Measurements from ENCODE around the gene SYMPK.

DNA sequence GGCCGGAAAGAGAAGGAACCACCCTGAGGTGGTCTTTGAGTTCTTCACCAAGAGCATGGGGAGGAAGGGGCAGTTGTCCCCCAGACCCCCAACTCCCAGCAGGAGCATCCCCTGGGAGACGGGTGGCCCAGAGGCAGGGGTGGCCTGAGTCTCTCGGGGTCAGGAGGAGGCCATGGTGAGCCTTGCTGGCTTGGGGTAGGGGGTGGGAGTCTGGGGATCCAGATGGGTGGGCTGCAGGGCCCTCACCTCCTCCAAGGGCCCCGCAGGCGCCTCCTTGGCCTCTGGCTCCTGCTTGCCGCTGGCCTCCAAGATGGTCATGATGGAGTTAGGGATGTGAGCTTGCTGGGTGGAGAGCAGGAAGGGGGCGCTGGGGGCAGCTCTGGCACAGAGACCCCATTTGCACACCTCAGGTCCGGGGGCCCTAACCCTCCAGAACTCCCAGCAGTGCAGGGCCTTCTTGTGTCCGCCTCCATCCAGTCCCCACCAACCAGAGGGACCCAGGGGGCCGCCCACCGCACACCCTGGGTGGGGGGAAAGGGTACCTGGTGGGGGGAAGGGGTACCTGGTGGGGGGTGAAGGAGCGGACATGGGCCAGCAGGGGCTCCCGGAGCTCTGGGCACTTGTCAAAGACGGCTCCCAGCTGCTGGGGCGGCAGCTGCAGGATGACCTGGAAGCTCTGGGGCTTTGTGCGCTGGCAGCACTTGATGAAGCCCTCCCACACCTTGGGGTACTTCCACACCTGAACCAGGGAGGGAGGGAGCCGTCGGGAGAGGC, 46.5 kb downstream of the SYMPK start:
- TF ChIP-seq ZNF2 (tag by site-specific recombination; IDR thresholded peaks at IDR 0.05) (no peak), TCF7L2 (IDR thresholded peaks at IDR 0.05; ENCODE audit: borderline replicate concordance, low read depth, low read length) (no peak), ZNF621 (tag by site-specific recombination; IDR thresholded peaks at IDR 0.05) (no peak), YY1 (tag by site-specific recombination; IDR thresholded peaks at IDR 0.05) (no peak), ZNF335 (tag by site-specific recombination; conservative IDR thresholded peaks at IDR 0.05) (no peak), OSR2 (tag by site-specific recombination; IDR thresholded peaks at IDR 0.05) (no peak), ZNF184 (tag by site-specific recombination; IDR thresholded peaks at IDR 0.05) (no peak)
- TF ChIP-seq, protein P1, sequence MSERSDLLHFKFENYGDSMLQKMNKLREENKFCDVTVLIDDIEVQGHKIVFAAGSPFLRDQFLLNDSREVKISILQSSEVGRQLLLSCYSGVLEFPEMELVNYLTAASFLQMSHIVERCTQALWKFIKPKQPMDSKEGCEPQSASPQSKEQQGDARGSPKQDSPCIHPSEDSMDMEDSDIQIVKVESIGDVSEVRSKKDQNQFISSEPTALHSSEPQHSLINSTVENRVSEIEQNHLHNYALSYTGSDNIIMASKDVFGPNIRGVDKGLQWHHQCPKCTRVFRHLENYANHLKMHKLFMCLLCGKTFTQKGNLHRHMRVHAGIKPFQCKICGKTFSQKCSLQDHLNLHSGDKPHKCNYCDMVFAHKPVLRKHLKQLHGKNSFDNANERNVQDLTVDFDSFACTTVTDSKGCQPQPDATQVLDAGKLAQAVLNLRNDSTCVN (tag by site-specific recombination; optimal IDR thresholded peaks at IDR 0.05) = no peak
- TF ChIP-seq, protein P2, sequence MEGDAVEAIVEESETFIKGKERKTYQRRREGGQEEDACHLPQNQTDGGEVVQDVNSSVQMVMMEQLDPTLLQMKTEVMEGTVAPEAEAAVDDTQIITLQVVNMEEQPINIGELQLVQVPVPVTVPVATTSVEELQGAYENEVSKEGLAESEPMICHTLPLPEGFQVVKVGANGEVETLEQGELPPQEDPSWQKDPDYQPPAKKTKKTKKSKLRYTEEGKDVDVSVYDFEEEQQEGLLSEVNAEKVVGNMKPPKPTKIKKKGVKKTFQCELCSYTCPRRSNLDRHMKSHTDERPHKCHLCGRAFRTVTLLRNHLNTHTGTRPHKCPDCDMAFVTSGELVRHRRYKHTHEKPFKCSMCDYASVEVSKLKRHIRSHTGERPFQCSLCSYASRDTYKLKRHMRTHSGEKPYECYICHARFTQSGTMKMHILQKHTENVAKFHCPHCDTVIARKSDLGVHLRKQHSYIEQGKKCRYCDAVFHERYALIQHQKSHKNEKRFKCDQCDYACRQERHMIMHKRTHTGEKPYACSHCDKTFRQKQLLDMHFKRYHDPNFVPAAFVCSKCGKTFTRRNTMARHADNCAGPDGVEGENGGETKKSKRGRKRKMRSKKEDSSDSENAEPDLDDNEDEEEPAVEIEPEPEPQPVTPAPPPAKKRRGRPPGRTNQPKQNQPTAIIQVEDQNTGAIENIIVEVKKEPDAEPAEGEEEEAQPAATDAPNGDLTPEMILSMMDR (tag by site-specific recombination; IDR thresholded peaks at IDR 0.05) = no peak
- TF ChIP-seq, protein P3, sequence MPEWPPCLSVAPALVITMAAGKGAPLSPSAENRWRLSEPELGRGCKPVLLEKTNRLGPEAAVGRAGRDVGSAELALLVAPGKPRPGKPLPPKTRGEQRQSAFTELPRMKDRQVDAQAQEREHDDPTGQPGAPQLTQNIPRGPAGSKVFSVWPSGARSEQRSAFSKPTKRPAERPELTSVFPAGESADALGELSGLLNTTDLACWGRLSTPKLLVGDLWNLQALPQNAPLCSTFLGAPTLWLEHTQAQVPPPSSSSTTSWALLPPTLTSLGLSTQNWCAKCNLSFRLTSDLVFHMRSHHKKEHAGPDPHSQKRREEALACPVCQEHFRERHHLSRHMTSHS (tag by site-specific recombination; IDR thresholded peaks at IDR 0.05) = no peak

Measured in HEK293 (cell line).